ENCODE results near the gene PPP2R2C.

PPP2R2C gene

DNA sequence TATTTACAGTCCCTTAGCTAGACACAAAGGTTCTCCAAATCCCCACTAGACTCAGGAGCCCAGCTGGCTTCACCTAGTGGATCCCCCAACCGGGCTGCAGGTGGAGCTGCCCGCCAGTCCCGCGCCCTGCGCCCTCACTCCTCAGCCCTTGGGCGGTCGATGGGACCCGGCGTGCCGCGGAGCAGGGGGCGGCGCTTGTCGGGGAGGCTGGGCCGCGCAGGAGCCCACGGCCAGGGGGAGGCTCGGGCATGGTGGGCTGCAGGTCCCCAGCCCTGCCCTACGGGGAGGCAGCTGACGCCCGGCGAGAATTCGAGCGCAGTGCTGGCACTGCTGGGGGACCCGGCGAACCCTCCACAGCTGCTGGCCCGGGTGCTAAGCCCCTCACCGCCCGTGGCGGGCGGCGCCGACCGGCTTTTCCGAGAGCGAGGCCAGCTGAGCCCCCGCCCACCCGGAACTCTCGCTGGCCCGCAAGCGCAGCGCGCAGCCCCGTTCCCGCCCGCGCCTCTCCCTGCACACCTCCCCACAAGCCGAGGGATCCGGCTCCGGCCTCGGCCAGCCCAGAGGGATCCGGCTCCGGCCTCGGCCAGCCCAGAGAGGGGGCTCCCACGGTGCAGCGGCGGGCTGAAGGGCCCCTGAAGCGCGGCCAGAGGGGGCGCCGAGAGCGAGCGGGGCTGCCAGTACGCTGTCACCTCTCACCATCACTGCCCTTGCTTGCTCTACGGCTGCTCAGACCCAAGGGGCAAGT, 163.3 kb downstream of the PPP2R2C start:
- Mint-ChIP-seq H3K4me3 (peak overlapping the region; percentile 81), H3K9me3 (ENCODE audit: low read depth) (no peaks in the 10 kb centered on the region), H3K36me3 (no peaks in the 10 kb centered on the region), H3K27me3 (peaks cover 10% of the 10 kb centered on the region), H3K27ac (no peak overlapping the region), H3K4me1 (ENCODE audit: low read depth) (peaks cover 13% of the 10 kb centered on the region)

DNA sequence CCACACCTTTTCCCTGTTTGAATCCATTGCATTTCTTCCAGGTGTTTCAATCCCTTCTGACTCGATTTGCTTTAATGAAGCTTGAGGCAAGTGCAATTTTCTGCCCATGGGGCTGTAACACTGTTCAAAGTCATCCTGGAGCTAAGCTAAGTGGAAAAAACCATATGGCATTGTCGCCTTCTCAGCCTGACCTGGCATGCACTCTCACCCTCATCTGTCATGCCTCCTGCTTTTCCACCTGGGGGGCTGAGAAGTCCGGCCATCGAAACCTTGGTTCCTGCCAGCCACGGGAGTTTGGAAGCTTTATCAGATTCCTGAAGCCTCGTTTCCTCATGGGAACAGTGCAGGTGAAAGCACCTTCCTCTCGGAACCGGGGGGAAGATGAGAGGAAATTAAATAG, 164.5 kb downstream of the PPP2R2C start:
- peaks cover 13% of the 10 kb centered on the region for H3K4me1 Mint-ChIP-seq (ENCODE audit: low read depth)
- no peak overlapping the region for H3K27ac Mint-ChIP-seq
- no peaks in the 10 kb centered on the region for H3K9me3 Mint-ChIP-seq (ENCODE audit: low read depth)
- H3K4me3 Mint-ChIP-seq = no peak overlapping the region
- peaks cover 10% of the 10 kb centered on the region for H3K27me3 Mint-ChIP-seq
- H3K36me3 Mint-ChIP-seq = no peaks in the 10 kb centered on the region

DNA sequence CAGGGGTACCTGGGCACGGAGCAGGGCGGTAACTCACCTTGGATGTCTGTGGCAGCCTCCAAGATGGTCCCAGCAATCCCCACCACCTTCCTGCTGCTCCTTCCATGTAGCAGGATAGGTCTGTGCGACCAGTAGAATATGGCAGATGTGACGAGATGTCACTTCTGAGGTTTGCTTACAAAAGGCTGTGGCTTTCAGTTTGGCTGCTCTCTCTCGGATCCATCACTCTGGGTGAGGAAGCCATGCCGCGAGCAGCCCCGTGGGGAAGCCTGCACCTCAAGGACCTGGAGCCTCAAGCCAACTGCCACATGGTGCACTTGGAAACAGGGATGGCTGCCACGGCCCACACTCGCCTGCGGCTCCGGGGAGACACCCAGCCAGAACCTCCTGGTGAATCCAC, 165.2 kb downstream of the PPP2R2C start:
- Mint-ChIP-seq H3K27me3 (peaks cover 10% of the 10 kb centered on the region), H3K27ac (no peak overlapping the region), H3K4me1 (ENCODE audit: low read depth) (peaks cover 13% of the 10 kb centered on the region), H3K36me3 (peaks cover 4% of the 10 kb centered on the region), H3K4me3 (no peak overlapping the region), H3K9me3 (ENCODE audit: low read depth) (no peaks in the 10 kb centered on the region)

DNA sequence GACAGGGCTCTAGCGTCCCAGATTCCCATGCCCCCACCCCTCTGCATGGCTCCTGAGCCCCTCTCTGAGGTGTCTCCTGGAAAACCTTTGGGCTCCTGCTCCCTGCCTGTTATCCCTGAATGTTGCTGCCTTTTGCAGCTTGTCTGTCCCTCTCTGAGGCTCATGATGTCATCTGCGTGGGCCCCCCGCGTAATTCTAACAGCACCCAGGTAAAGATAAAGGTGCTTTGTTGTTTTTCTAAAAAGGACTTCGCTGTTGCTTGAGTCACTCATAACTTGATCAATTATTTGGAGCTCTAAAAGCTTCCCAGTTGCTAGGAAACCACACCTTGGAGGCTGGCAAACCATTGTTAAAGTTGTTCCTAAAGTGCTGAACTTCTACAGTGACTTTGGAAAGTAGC, 166.1 kb downstream of the PPP2R2C start:
- Mint-ChIP-seq H3K9me3 (ENCODE audit: low read depth) (no peaks in the 10 kb centered on the region), H3K27ac (no peak overlapping the region), H3K4me3 (no peak overlapping the region), H3K36me3 (peaks cover 4% of the 10 kb centered on the region), H3K27me3 (peaks cover 9% of the 10 kb centered on the region), H3K4me1 (ENCODE audit: low read depth) (peaks cover 13% of the 10 kb centered on the region)

DNA sequence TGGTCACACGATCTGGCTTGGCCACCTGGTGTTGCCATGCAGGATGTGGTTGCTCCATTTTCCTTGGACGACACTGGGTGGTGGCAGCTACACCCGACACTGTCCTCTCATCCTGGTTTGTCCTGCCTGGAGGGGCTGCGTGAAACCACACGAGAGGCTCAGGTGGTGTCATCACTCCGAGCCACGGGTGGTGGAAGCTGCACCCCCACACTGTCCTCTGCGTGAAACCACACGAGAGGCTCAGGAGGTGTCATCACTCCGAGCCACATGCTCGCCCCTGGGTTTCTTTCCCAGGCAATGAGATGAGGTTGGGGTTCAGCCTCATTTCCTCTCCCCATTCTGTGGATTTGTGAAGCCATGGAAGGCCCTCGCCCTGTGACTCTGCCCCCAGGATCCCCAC, 168.5 kb downstream of the PPP2R2C start:
- Mint-ChIP-seq H3K36me3 (peaks cover 7% of the 10 kb centered on the region), H3K27me3 (peaks cover 9% of the 10 kb centered on the region), H3K27ac (no peak overlapping the region), H3K9me3 (ENCODE audit: low read depth) (no peaks in the 10 kb centered on the region), H3K4me3 (no peak overlapping the region), H3K4me1 (ENCODE audit: low read depth) (peaks cover 4% of the 10 kb centered on the region)

DNA sequence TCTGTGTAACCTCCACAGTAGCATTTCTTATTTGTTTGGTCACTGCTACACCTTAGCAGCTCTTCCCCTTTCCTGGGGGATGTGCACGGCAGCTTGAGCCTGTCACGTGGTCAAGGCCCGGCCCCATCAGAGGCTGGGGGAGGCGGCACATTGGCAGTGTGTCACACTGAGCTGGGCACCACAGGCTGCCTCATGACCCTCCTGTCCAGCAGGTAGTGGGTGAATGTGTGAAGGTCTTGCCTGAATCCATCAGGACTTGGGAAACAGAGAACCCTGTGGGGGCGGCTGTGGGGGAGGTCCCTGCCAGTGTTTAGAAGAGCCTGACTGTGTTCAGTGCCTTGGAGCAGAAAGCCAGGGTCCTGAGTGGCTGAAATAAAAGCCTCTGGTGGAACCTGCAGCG, 169.5 kb downstream of the PPP2R2C start:
- Mint-ChIP-seq H3K4me1 (ENCODE audit: low read depth) (no peaks in the 10 kb centered on the region), H3K36me3 (peaks cover 7% of the 10 kb centered on the region), H3K9me3 (ENCODE audit: low read depth) (no peaks in the 10 kb centered on the region), H3K27ac (no peak overlapping the region), H3K27me3 (peaks cover 3% of the 10 kb centered on the region), H3K4me3 (no peak overlapping the region)

DNA sequence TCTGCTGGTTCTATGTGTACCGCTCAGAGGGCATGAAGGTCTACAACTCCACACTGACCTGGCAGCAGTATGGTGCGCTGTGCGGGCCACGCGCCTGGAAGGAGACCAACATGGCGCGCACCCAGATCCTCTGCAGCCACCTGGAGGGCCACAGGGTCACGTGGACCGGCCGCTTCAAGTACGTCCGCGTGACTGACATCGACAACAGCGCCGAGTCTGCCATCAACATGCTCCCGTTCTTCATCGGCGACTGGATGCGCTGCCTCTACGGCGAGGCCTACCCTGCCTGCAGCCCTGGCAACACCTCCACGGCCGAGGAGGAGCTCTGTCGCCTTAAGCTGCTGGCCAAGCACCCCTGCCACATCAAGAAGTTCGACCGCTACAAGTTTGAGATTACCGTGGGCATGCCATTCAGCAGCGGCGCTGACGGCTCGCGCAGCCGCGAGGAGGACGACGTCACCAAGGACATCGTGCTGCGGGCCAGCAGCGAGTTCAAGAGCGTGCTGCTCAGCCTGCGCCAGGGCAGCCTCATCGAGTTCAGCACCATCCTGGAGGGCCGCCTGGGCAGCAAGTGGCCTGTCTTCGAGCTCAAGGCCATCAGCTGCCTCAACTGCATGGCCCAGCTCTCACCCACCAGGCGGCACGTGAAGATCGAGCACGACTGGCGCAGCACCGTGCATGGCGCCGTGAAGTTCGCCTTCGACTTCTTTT, 170.5 kb downstream of the PPP2R2C start:
- Mint-ChIP-seq H3K4me1 (ENCODE audit: low read depth) (no peaks in the 10 kb centered on the region), H3K4me3 (no peak overlapping the region), H3K36me3 (peaks cover 7% of the 10 kb centered on the region), H3K9me3 (ENCODE audit: low read depth) (no peaks in the 10 kb centered on the region), H3K27ac (no peak overlapping the region), H3K27me3 (peaks cover 3% of the 10 kb centered on the region)

DNA sequence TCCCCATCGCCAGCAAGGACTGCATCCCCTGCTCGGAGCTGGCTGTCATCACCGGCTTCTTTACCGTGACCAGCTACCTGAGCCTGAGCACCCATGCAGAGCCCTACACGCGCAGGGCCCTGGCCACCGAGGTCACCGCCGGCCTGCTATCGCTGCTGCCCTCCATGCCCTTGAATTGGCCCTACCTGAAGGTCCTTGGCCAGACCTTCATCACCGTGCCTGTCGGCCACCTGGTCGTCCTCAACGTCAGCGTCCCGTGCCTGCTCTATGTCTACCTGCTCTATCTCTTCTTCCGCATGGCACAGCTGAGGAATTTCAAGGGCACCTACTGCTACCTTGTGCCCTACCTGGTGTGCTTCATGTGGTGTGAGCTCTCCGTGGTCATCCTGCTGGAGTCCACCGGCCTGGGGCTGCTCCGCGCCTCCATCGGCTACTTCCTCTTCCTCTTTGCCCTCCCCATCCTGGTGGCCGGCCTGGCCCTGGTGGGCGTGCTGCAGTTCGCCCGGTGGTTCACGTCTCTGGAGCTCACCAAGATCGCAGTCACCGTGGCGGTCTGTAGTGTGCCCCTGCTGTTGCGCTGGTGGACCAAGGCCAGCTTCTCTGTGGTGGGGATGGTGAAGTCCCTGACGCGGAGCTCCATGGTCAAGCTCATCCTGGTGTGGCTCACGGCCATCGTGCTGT, 171.2 kb downstream of the PPP2R2C start:
- Mint-ChIP-seq H3K27ac (no peak overlapping the region), H3K27me3 (no peaks in the 10 kb centered on the region), H3K4me1 (ENCODE audit: low read depth) (no peaks in the 10 kb centered on the region), H3K36me3 (peaks cover 7% of the 10 kb centered on the region), H3K9me3 (ENCODE audit: low read depth) (no peaks in the 10 kb centered on the region), H3K4me3 (no peak overlapping the region)

DNA sequence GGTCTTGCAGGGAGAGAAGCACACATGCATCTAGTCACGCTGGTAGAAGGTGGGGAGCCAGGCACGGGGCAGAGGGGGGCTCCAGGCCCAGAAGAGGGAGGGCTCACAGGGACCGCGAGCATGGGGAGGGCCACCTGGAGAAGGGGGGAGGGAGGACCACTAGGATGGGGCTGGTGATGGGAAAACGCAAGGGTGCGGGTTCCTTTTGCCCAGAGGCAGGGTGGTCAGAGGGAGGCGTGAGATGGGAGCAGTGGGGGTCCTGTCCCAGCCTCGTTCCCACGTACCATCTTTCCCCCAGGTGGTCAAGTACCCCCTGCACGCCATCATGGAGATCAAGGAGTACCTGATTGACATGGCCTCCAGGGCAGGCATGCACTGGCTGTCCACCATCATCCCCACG, 172.1 kb downstream of the PPP2R2C start:
- Mint-ChIP-seq H3K36me3 (peaks cover 7% of the 10 kb centered on the region), H3K27ac (no peak overlapping the region)

DNA sequence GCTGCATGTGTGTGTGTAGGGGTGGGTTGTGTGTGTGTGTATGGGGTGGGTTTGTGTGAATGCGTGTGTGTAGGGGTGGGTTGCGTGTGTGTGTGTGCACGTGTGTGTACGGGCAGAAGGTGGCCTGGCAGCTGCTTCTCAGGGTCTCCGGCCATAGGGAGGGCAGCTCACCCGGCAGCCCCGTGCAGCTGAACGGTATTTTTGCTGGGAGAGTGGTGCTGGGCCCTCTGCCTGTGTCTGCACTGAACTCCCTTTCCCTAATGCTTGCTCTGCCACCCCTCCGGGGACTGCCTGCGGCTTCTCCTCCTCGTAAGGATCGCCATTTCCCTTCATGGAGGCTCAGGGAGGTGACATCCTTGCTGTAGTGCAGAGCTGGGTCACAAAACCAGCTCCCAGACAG, 172.5 kb downstream of the PPP2R2C start:
- Mint-ChIP-seq H3K27me3 (no peaks in the 10 kb centered on the region), H3K4me1 (ENCODE audit: low read depth) (no peaks in the 10 kb centered on the region)

More for the DNA sequence above, 172.1 kb downstream of the PPP2R2C start:
- Mint-ChIP-seq H3K27me3 (no peaks in the 10 kb centered on the region), H3K4me1 (ENCODE audit: low read depth) (no peaks in the 10 kb centered on the region), H3K4me3 (no peak overlapping the region), H3K9me3 (ENCODE audit: low read depth) (no peaks in the 10 kb centered on the region)

DNA sequence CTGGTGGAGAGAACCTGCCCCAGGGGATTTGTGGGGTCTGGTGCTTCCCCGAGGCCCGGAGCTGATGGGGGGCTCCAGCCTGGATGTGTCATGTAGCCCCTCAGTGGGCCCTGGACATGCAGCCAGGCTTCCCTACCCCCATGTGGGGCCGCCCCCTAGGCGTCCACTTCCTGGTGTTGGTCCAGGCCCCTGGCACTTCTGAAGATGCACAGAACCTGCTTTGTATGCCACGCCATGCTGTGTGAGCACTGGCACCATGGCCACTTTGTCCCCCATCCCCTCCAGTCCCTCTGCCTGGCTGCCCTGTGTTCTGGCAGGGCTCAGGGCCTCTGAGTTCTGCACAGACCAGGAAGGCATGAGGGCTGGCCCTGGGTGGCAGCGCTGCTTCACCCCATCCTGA, 173.6 kb downstream of the PPP2R2C start:
- H3K36me3 Mint-ChIP-seq = peaks cover 7% of the 10 kb centered on the region
- H3K4me3 Mint-ChIP-seq = no peak overlapping the region
- H3K9me3 Mint-ChIP-seq (ENCODE audit: low read depth) = no peaks in the 10 kb centered on the region
- H3K27me3 Mint-ChIP-seq = no peaks in the 10 kb centered on the region
- H3K4me1 Mint-ChIP-seq (ENCODE audit: low read depth) = no peaks in the 10 kb centered on the region
- H3K27ac Mint-ChIP-seq = no peak overlapping the region

More for the DNA sequence above, 172.5 kb downstream of the PPP2R2C start:
- Mint-ChIP-seq H3K4me3 (no peak overlapping the region), H3K9me3 (ENCODE audit: low read depth) (no peaks in the 10 kb centered on the region), H3K36me3 (peaks cover 7% of the 10 kb centered on the region), H3K27ac (no peak overlapping the region)

DNA sequence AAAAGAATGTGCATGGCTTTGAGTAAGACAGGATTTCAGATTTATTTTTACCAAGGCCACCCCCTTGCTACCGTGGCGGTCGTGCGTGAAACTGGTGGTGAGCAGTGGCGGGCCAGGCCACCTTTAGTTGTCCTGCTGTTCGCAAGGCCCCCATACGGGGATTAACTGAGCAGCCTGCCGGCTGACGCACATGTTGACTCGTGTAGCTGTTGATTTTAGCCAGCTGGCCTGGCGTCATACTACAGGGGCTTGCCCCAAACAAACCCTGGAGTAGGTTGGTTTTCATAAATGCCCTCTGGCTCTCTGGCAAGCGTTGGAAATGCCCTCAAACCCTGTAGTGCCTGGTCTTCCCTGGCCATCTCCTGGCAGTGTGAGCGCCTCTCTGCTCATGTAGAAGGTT, 174.4 kb downstream of the PPP2R2C start:
- H3K27ac Mint-ChIP-seq = no peak overlapping the region
- H3K4me1 Mint-ChIP-seq (ENCODE audit: low read depth) = no peaks in the 10 kb centered on the region
- no peaks in the 10 kb centered on the region for H3K9me3 Mint-ChIP-seq (ENCODE audit: low read depth)
- no peak overlapping the region for H3K4me3 Mint-ChIP-seq
- peaks cover 7% of the 10 kb centered on the region for H3K36me3 Mint-ChIP-seq
- no peaks in the 10 kb centered on the region for H3K27me3 Mint-ChIP-seq

DNA sequence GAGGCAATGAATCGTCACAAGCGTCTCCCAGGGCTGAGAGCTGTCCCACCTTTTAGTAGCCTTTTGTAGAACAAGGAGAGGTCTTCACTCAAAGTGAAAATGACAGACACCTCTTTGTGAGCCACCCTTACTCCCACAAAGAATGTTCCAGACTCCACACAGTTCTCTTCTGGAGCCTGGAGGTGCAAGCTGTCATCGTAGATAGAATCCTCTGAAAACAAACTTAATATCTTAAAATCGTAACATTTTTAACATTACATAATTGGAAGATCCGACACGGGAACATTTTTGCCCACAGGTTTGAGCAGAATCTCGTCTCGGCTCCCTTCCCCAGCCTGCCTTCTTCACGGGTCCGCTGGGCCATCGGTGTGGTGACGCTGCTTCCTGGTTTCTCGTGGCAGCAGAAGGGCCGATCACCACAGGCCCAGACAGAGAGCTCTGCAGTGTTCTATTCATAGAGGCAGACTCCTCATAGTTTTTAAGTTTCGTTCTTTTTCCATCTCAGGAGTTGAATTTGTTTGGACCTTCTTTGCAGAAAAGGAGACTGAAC, 175.1 kb downstream of the PPP2R2C start:
- Mint-ChIP-seq H3K27me3 (no peaks in the 10 kb centered on the region), H3K27ac (no peak overlapping the region), H3K36me3 (peaks cover 4% of the 10 kb centered on the region), H3K4me3 (no peak overlapping the region), H3K9me3 (ENCODE audit: low read depth) (no peaks in the 10 kb centered on the region), H3K4me1 (ENCODE audit: low read depth) (no peaks in the 10 kb centered on the region)

DNA sequence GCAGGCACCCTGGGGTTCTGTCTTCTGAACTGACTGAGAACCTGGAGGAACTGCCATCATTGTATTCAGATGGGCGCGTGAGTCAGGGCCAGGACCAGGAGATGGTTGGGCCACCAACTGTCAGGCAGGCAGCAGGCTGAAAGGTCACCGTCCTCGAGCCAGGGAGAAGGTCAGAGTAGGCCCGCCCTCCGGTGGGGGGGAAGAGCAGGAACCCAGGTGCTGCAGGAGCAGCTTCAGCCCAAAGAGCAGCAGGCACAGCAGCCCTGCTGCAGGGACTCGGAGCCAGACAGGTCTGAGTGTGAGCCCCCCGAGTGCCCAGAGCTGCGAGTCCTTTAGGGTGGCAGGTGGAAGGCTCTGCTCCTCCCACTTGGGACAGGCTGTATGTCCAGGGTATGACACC, 176.4 kb downstream of the PPP2R2C start:
- H3K4me3 Mint-ChIP-seq = no peak overlapping the region
- H3K27me3 Mint-ChIP-seq = no peaks in the 10 kb centered on the region

DNA sequence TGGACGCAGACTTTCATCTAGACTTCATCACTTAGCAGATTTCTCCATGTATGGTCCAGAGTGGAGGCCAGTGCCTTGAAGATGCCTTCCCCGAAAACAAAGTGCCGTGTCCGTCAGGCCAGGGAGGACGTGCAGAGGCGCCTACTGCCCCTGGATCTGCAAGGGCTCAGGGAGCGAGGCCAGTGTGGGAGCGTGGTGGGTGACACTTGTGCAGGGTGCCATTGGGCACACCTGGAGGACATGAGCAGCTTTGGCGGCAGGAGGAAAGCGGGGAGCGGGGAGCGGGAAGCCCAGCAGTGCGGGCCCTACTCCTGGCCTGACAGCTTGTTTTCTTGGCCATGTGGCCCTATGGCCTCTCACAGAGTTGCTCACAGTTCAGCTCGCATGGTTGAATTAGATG, 176.9 kb downstream of the PPP2R2C start:
- H3K4me1 Mint-ChIP-seq (ENCODE audit: low read depth) = no peaks in the 10 kb centered on the region
- no peaks in the 10 kb centered on the region for H3K9me3 Mint-ChIP-seq (ENCODE audit: low read depth)
- H3K27me3 Mint-ChIP-seq = no peaks in the 10 kb centered on the region
- no peak overlapping the region for H3K27ac Mint-ChIP-seq
- H3K36me3 Mint-ChIP-seq = no peaks in the 10 kb centered on the region
- no peak overlapping the region for H3K4me3 Mint-ChIP-seq

More for the DNA sequence above, 176.4 kb downstream of the PPP2R2C start:
- Mint-ChIP-seq H3K27ac (no peak overlapping the region), H3K4me1 (ENCODE audit: low read depth) (no peaks in the 10 kb centered on the region), H3K36me3 (peaks cover 2% of the 10 kb centered on the region), H3K9me3 (ENCODE audit: low read depth) (no peaks in the 10 kb centered on the region)

Measured in activated naive CD8-positive, alpha-beta T cell (primary cell).